Stimulated activated naive CD8-positive, alpha-beta T cell treated with anti-CD3 and anti-CD28 coated beads, Interleukin-15, Interleukin-2, amounts not matched to agents 100 ng/mL and 50 ng/mL, for 24 hours (primary cell): ENCODE data around the gene SETD1A.

Experiments
- H3K27ac Mint-ChIP-seq: one replicate; pipeline ENCODE4 v1.8.0; 2021; ENCODE audit warnings: mild to moderate bottlenecking, mixed read lengths
- H3K27me3 Mint-ChIP-seq: one replicate; pipeline ENCODE4 v1.8.0; 2021; ENCODE audit warnings: mixed read lengths
- H3K36me3 Mint-ChIP-seq: one replicate; pipeline ENCODE4 v1.8.0; 2021; ENCODE audit warnings: low read depth, mixed read lengths
- H3K4me1 Mint-ChIP-seq: one replicate; pipeline ENCODE4 v1.8.0; 2021; ENCODE audit warnings: low read depth, mixed read lengths
- H3K4me3 Mint-ChIP-seq: one replicate; pipeline ENCODE4 v1.8.0; 2021; ENCODE audit warnings: mild to moderate bottlenecking, mixed read lengths
- H3K9me3 Mint-ChIP-seq: one replicate; pipeline ENCODE4 v1.8.0; 2021; ENCODE audit warnings: mixed read lengths

Gene SETD1A

DNA sequence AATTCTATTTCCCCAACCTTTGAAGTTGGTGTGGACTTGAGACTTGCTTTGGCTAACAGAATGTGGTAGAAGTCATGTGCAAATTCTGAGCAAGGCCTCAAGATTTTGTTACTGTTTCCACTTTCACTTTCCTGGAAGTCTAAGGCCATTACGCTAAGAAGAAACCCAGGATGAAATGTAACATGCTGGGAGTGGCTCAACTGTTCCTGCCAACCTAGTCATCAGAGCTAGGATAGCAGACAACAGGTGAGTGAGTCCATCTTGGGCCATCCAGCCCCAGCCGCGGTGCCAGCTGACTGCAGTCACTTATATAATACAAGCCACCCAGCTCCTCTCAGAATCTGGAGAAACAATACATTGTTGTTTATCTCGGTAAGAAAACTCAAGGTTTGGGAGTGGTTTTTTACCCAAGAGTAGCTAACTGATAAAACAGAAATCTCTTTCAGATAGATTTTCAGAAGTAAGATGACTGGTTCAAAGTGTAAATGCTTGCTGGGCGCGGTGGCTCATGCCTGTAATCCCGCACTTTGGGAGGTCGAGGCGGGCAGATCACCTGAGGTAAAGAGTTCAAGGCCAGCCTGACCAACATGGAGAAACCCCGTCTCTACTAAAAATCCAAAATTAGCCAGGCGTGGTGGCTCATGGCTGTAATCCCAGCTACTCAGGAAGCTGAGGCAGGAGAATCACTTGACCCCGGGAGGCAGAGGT, 65.1 kb downstream of the SETD1A start:
- no peaks in the 10 kb centered on the region for H3K36me3 Mint-ChIP-seq
- no peak overlapping the region for H3K4me3 Mint-ChIP-seq
- H3K4me1 Mint-ChIP-seq: peaks cover 5% of the 10 kb centered on the region
- H3K27me3 Mint-ChIP-seq: no peaks in the 10 kb centered on the region
- no peak overlapping the region for H3K27ac Mint-ChIP-seq
- no peaks in the 10 kb centered on the region for H3K9me3 Mint-ChIP-seq

DNA sequence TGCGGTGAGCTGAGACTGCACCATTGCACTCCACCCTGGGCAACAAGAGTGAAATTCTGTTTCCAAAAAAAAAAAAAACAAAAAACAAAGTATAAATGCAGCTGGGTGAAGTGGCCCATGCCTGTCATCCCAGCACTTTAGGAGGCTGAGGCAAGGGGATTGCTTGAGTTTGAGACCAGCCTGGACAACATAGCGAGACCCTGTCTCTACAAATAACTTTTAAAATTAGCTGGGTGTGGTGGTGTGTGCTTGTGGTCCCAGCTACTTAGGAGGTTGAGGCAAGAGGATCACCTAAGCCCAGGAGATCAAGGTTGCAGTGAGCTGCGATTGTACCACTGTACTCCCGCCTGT, 65.7 kb downstream of the SETD1A start:
- H3K27me3 Mint-ChIP-seq: no peaks in the 10 kb centered on the region
- no peaks in the 10 kb centered on the region for H3K36me3 Mint-ChIP-seq
- no peak overlapping the region for H3K4me3 Mint-ChIP-seq
- H3K9me3 Mint-ChIP-seq: no peaks in the 10 kb centered on the region
- peaks cover 5% of the 10 kb centered on the region for H3K4me1 Mint-ChIP-seq
- no peak overlapping the region for H3K27ac Mint-ChIP-seq

DNA sequence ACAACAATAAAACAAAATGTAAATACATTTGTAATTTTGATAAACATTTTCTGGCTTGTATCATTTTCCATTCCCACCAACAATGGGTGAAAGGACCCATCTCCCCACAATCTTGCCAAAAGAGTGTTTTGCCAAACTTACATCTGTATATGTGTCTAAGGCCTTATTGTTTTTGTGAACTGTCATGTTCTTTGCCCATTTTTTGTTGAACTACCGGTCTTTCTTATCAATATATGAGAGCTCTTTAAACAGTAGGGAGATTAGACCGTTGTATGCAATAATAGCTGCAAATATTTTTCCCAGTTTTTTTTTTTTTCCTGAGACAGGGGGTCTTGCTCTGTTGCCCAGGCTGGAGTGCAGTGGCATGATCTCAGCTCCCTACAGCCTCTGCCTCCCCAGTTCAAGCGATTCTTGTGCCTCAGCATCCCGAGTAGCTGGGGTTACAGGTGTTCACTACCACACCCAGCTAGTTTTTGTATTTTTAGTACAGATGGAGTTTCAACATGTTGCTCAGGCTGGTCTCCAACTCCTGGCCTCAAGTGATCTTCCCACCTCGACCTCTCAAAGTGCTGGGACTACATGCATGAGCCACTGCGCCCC, 66.2 kb downstream of the SETD1A start:
- peaks cover 5% of the 10 kb centered on the region for H3K4me1 Mint-ChIP-seq

DNA sequence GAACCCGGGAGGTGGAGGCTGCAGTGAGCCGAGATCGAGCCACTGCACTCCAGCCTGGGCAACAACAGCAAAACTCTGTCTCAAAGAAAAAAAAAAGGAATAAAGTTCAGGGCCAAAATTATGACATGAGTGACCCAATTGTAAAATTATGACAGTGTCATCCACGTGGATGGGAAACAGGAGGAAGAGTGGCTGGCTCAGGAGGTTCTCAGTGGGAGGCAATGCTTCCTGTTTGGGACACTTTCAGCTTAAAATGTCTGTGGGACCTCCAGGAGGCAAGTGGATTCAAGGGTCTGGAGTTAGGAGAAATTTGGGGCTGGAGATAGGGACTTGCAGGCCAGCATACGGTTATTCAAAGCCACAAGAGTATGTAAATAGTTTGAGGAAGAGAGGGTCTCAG, 67.8 kb downstream of the SETD1A start:
- Mint-ChIP-seq H3K9me3 (no peaks in the 10 kb centered on the region), H3K27me3 (no peaks in the 10 kb centered on the region), H3K27ac (no peak overlapping the region), H3K4me3 (no peak overlapping the region), H3K4me1 (peaks cover 5% of the 10 kb centered on the region), H3K36me3 (no peaks in the 10 kb centered on the region)

More for the DNA sequence above, 66.2 kb downstream of the SETD1A start:
- H3K9me3 Mint-ChIP-seq: no peaks in the 10 kb centered on the region
- no peaks in the 10 kb centered on the region for H3K27me3 Mint-ChIP-seq
- no peak overlapping the region for H3K4me3 Mint-ChIP-seq
- H3K36me3 Mint-ChIP-seq: no peaks in the 10 kb centered on the region
- H3K27ac Mint-ChIP-seq: no peak overlapping the region

DNA sequence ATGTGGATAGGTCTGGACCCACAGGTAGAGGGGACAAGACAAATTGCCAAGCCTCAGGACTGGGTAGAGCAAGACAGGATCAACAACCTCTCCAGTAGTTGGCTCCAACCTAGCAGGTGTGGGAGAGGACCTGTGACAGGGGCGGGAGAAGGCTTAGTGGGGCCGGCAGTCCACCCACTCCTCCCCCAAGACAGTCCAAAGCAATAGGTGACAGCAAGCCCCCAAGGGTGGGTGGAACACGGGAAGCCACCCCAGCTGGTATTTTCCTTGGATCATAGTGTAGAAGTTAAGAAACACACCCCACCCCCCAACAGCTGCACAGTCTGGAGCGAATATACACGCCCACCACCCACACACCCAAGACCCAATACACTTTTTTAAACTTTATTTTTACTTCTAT, 71.7 kb downstream of the SETD1A start:
- H3K27me3 Mint-ChIP-seq: no peaks in the 10 kb centered on the region
- H3K4me3 Mint-ChIP-seq: no peak overlapping the region
- H3K9me3 Mint-ChIP-seq: no peaks in the 10 kb centered on the region
- H3K4me1 Mint-ChIP-seq: peaks cover 18% of the 10 kb centered on the region
- no peaks in the 10 kb centered on the region for H3K36me3 Mint-ChIP-seq
- H3K27ac Mint-ChIP-seq: no peak overlapping the region

GRCh38 chr16:31031276-31031675, 73.7 kb downstream of the SETD1A start:
- Mint-ChIP-seq H3K9me3 (no peaks in the 10 kb centered on the region), H3K27ac (no peak overlapping the region)

GRCh38 chr16:31032736-31033708, 75.5 kb downstream of the SETD1A start, which contains the start of gene STX4:
Gene STX4 (plus strand): TSS chr16:31033558. CDS start chr16:31033806, 248 bp downstream.
- H3K27me3 Mint-ChIP-seq: no peaks in the 10 kb centered on the region
- peak within 1 kb of the TSS; percentile 95 for H3K27ac Mint-ChIP-seq
- peaks cover 27% of the 10 kb centered on the region for H3K4me1 Mint-ChIP-seq
- H3K9me3 Mint-ChIP-seq: no peaks in the 10 kb centered on the region
- H3K4me3 Mint-ChIP-seq: peak within 1 kb of the TSS; percentile 84
- peaks cover 4% of the 10 kb centered on the region for H3K36me3 Mint-ChIP-seq

More at GRCh38 chr16:31031276-31031675, 73.7 kb downstream of the SETD1A start:
- H3K36me3 Mint-ChIP-seq: no peaks in the 10 kb centered on the region
- H3K27me3 Mint-ChIP-seq: no peaks in the 10 kb centered on the region
- no peak overlapping the region for H3K4me3 Mint-ChIP-seq
- H3K4me1 Mint-ChIP-seq: peaks cover 27% of the 10 kb centered on the region

- Mint-ChIP-seq H3K4me1 (peaks cover 27% of the 10 kb centered on the region), H3K27me3 (no peaks in the 10 kb centered on the region), H3K9me3 (no peaks in the 10 kb centered on the region), H3K36me3 (peaks cover 5% of the 10 kb centered on the region), H3K4me3 (peak overlapping the region; percentile 84), H3K27ac (peak overlapping the region; percentile 95)
Measured at GRCh38 chr16:31033709-31034492, 76.3 kb downstream of the SETD1A start.
